RWPE1 (cell line): ENCODE results near the gene IKZF3.
A peak's percentile ranks its signal among the peaks of the same experiment; 100 is the strongest.

Experiments used
- CTCF ChIA-PET: fragments of 350-600 bp; sonication (Branson Sonifier 250); formaldehyde crosslinking; extraction: SDS; loops from one replicate; lab custom pipeline; 2021; lab: Yijun Ruan, JAX
- POLR2A ChIA-PET: fragments of 400-600 bp; formaldehyde crosslinking; extraction: SDS; loops from one replicate; lab custom pipeline; 2020; ENCODE audit warnings: antibody characterized with exemption; ENCODE audit not compliant: low non-redundant PET; lab: Yijun Ruan, JAX
- DNase-seq: peaks from one replicate; pipeline ENCODE4 v3.0.0; 2012; ENCODE audit warnings: low spot score
- H3K27ac ChIP-seq: fragments of 450-650 bp; 2 replicates; pipeline ENCODE4 v1.5.1; 2017
- CTCF ChIP-seq: fragments of 450-650 bp; conservative IDR thresholded peaks from 2 replicates; pipeline ENCODE4 v1.5.1; 2017; ENCODE audit warnings: low read depth, mild to moderate bottlenecking

The IKZF3 gene

GRCh38 chr17:39756380-39757079, 107.6 kb downstream of the IKZF3 start:
- POLR2A ChIA-PET = no interaction called here
- DNase-seq = no peak
- H3K27ac ChIP-seq = no peak overlapping the region
- no peak for TF ChIP-seq CTCF
- CTCF ChIA-PET = no interaction called here

GRCh38 chr17:39755554-39756379, 108.3 kb downstream of the IKZF3 start:
- POLR2A ChIA-PET = interaction anchor here (0.6 kb wide), 1 partner anchor 291 kb away, joined by 3 read pairs; no protein-coding TSS in a partner anchor
- DNase-seq = no peak
- no peak for TF ChIP-seq CTCF
- CTCF ChIA-PET = interaction anchor here (1.1 to 3.8 kb wide), 2 partner anchors 117 to 134 kb away, joined by 3 to 21 read pairs; no protein-coding TSS in a partner anchor
- H3K27ac ChIP-seq = peak overlapping the region; percentile 90; the same call in 1 of the 2 replicates

GRCh38 chr17:39754958-39755553, 109.1 kb downstream of the IKZF3 start:
- peak overlapping the region; percentile 90 for H3K27ac ChIP-seq
- no peak for TF ChIP-seq CTCF
- no peak for DNase-seq
- CTCF ChIA-PET = interaction anchor here (0.6 to 3.8 kb wide), 5 partner anchors 109 to 1685 kb away, joined by 3 to 21 read pairs (median 3); partner anchors contain the start of gene IKZF3
- POLR2A ChIA-PET = interaction anchor here (0.6 kb wide), 2 partner anchors 23 to 290 kb away, joined by 3 to 4 read pairs; no protein-coding TSS in a partner anchor

- DNase-seq = peak; percentile 92
- peak overlapping the region; percentile 90 for H3K27ac ChIP-seq
- peak; percentile 97 for TF ChIP-seq CTCF
- POLR2A ChIA-PET = interaction anchor here (0.6 kb wide), 1 partner anchor 22 kb away, joined by 4 read pairs; no protein-coding TSS in a partner anchor
- CTCF ChIA-PET = interaction anchor here (0.6 to 3.8 kb wide), 9 partner anchors 15 to 1685 kb away, joined by 3 to 21 read pairs (median 4); partner anchors contain the start of genes IKZF3 and MIEN1
Observed at GRCh38 chr17:39754161-39754957, 109.8 kb downstream of the IKZF3 start.

- CTCF ChIA-PET = interaction anchor here (0.6 to 3.8 kb wide), 8 partner anchors 16 to 1187 kb away, joined by 3 to 21 read pairs (median 4); partner anchors contain the start of gene MIEN1
- H3K27ac ChIP-seq = peak overlapping the region; percentile 90
- POLR2A ChIA-PET = interaction anchor here (0.7 kb wide), 1 partner anchor 65 kb away, joined by 3 read pairs; no protein-coding TSS in a partner anchor
- TF ChIP-seq CTCF = no peak
- peak; percentile 18 for DNase-seq
Observed at GRCh38 chr17:39753514-39754160, 110.5 kb downstream of the IKZF3 start.
